ENCODE measurements around the gene CFAP45.
A peak's percentile ranks its signal among the peaks of the same experiment; 100 is the strongest.

CFAP45 gene

GRCh38 chr1:159927849-159928431 is 28.0 kb upstream of the CFAP45 start:
- no peak overlapping the region for H3K27ac ChIP-seq (ENCODE audit: poor library complexity, severe bottlenecking)
- no peak for DNase-seq (ENCODE audit: low spot score)
- no peak for TF ChIP-seq CTCF (IDR thresholded peaks at IDR 0.05; ENCODE audit: poor library complexity, severe bottlenecking)
- H3K4me1 ChIP-seq (ENCODE audit: insufficient read depth, poor library complexity, severe bottlenecking), result peaks cover 5% of the 10 kb centered on the region
- no peaks in the 10 kb centered on the region for H3K9me3 ChIP-seq (ENCODE audit: severe bottlenecking)
- H3K36me3 ChIP-seq (ENCODE audit: low read depth), result peaks cover 6% of the 10 kb centered on the region; the same call in 1 of the 2 replicates
- H3K4me3 ChIP-seq (ENCODE audit: severe bottlenecking), result no peak overlapping the region
- ATAC-seq (ENCODE audit: low read depth), result no peak
- no peaks in the 10 kb centered on the region for H3K27me3 ChIP-seq (ENCODE audit: insufficient read depth, poor library complexity, severe bottlenecking)

- TF ChIP-seq CTCF (IDR thresholded peaks at IDR 0.05; ENCODE audit: poor library complexity, severe bottlenecking), result no peak
These were observed 27.4 kb upstream of the CFAP45 start for GRCh38 chr1:159927211-159927848.

GRCh38 chr1:159925719-159926078 is 25.7 kb upstream of the CFAP45 start:
- no peak for DNase-seq (ENCODE audit: low spot score)
- Histone ChIP-seq H3K36me3 (ENCODE audit: low read depth) (peaks cover 26% of the 10 kb centered on the region), H3K27ac (ENCODE audit: poor library complexity, severe bottlenecking) (peak overlapping the region; percentile 94), H3K9me3 (ENCODE audit: severe bottlenecking) (no peaks in the 10 kb centered on the region), H3K4me3 (ENCODE audit: severe bottlenecking) (peak overlapping the region; percentile 87), H3K4me1 (ENCODE audit: insufficient read depth, poor library complexity, severe bottlenecking) (peaks cover 15% of the 10 kb centered on the region), H3K27me3 (ENCODE audit: insufficient read depth, poor library complexity, severe bottlenecking) (no peaks in the 10 kb centered on the region)
- TF ChIP-seq CTCF (IDR thresholded peaks at IDR 0.05; ENCODE audit: poor library complexity, severe bottlenecking), result no peak
- peak; percentile 8 for ATAC-seq (ENCODE audit: low read depth)

More at GRCh38 chr1:159927211-159927848, 27.4 kb upstream of the CFAP45 start:
- H3K4me1 ChIP-seq (ENCODE audit: insufficient read depth, poor library complexity, severe bottlenecking), result peaks cover 8% of the 10 kb centered on the region
- ATAC-seq (ENCODE audit: low read depth), result no peak
- H3K9me3 ChIP-seq (ENCODE audit: severe bottlenecking), result no peaks in the 10 kb centered on the region
- no peak overlapping the region for H3K27ac ChIP-seq (ENCODE audit: poor library complexity, severe bottlenecking)
- DNase-seq (ENCODE audit: low spot score), result no peak
- H3K27me3 ChIP-seq (ENCODE audit: insufficient read depth, poor library complexity, severe bottlenecking), result no peaks in the 10 kb centered on the region
- no peak overlapping the region for H3K4me3 ChIP-seq (ENCODE audit: severe bottlenecking)
- H3K36me3 ChIP-seq (ENCODE audit: low read depth), result peaks cover 12% of the 10 kb centered on the region; the same call in 1 of the 2 replicates

GRCh38 chr1:159924791-159925718 is 25.1 kb upstream of the CFAP45 start, which contains the start of gene TAGLN2:
Gene TAGLN2, minus strand, starts transcription at chr1:159925507. Its CDS starts 4,998 bp downstream, at chr1:159920509.
- peaks cover 33% of the 10 kb centered on the region for H3K36me3 ChIP-seq (ENCODE audit: low read depth)
- peaks cover 15% of the 10 kb centered on the region for H3K4me1 ChIP-seq (ENCODE audit: insufficient read depth, poor library complexity, severe bottlenecking)
- ATAC-seq (ENCODE audit: low read depth), result peak; percentile 76
- no peaks in the 10 kb centered on the region for H3K27me3 ChIP-seq (ENCODE audit: insufficient read depth, poor library complexity, severe bottlenecking)
- TF ChIP-seq CTCF (IDR thresholded peaks at IDR 0.05; ENCODE audit: poor library complexity, severe bottlenecking), result no peak
- DNase-seq (ENCODE audit: low spot score), result peak; percentile 92
- peak within 1 kb of the TSS; percentile 87 for H3K4me3 ChIP-seq (ENCODE audit: severe bottlenecking)
- H3K27ac ChIP-seq (ENCODE audit: poor library complexity, severe bottlenecking), result peak within 1 kb of the TSS; percentile 94
- H3K9me3 ChIP-seq (ENCODE audit: severe bottlenecking), result no peaks in the 10 kb centered on the region

Measured in RWPE2 (cell line).